Panc1 (cell line): ENCODE data around the gene LRIG2.

Experiments
- CTCF ChIP-seq: fragments of 450-650 bp; IDR thresholded peaks from 2 replicates; pipeline ENCODE4 v1.5.1; 2017; ENCODE audit warnings: mild to moderate bottlenecking
- POLR2AphosphoS5 ChIP-seq: IDR thresholded peaks from 2 replicates; pipeline ENCODE4 v1.6.1; 2012; ENCODE audit warnings: mild to moderate bottlenecking, low read depth, low read length, moderate library complexity
- REST ChIP-seq, 2 experiments: IDR thresholded peaks; 2 replicates each; pipeline ENCODE4 v1.6.1; 2011 to 2012; ENCODE audit warnings: low read depth in 2 of 2, control low read depth in 1 of 2, low read length in 1 of 2, mild to moderate bottlenecking in 1 of 2, moderate library complexity in 1 of 2; ENCODE audit not compliant: insufficient read depth in 1 of 2
- SIN3A ChIP-seq: IDR thresholded peaks from 2 replicates; pipeline ENCODE4 v1.6.1; 2012; ENCODE audit warnings: low read depth, mild to moderate bottlenecking, low read length, moderate library complexity, borderline replicate concordance; ENCODE audit not compliant: insufficient read depth
- TCF7L2 ChIP-seq: IDR thresholded peaks from 2 replicates; pipeline ENCODE4 v1.6.1; 2011; ENCODE audit warnings: mild to moderate bottlenecking, low read depth, low read length, inconsistent platforms

GRCh38 chr1:113057006-113057405 is 16.0 kb upstream of the LRIG2 start:
- TF ChIP-seq CTCF (no peak), SIN3A (no peak), TCF7L2 (no peak), POLR2AphosphoS5 (no peak), REST (IDR thresholded peaks at IDR 0.05; ENCODE audit: insufficient read depth in 1 of 2, low read depth in 2 of 2, low read length in 1 of 2) (no peak)
